ENCODE results near the gene ESR2.
A peak's percentile ranks its signal among the peaks of the same experiment; 100 is the strongest.
"Not testable (repeated sequence)": the region's sequence is repeated elsewhere in the genome, so short reads cannot be mapped to it uniquely, and the experiment has no call there.

ESR2 gene

GRCh38 chr14:64126548-64126947 is 167.6 kb downstream of the ESR2 start:
- no peak for DNase-seq (ENCODE audit: low read depth)

- no peak for DNase-seq (ENCODE audit: low read depth)
Observed at GRCh38 chr14:64125270-64125669, 168.9 kb downstream of the ESR2 start.

- no peak for DNase-seq (ENCODE audit: low read depth)
Observed at GRCh38 chr14:64123241-64123822, 170.8 kb downstream of the ESR2 start.

- DNase-seq (ENCODE audit: low read depth) = no peak
Observed at GRCh38 chr14:64119980-64120379, 174.2 kb downstream of the ESR2 start.

- DNase-seq (ENCODE audit: low read depth) = no peak
Observed at GRCh38 chr14:64119500-64119899, 174.7 kb downstream of the ESR2 start.

- no peak for DNase-seq (ENCODE audit: low read depth)
Observed at GRCh38 chr14:64118892-64119291, 175.3 kb downstream of the ESR2 start.

GRCh38 chr14:64118403-64118742 is 175.8 kb downstream of the ESR2 start:
- DNase-seq (ENCODE audit: low read depth) = not testable (repeated sequence)

- peak; percentile 31 for DNase-seq (ENCODE audit: low read depth)
Observed at GRCh38 chr14:64117671-64118402, 176.3 kb downstream of the ESR2 start.

- no peak for DNase-seq (ENCODE audit: low read depth)
Observed at GRCh38 chr14:64115401-64115800, 178.8 kb downstream of the ESR2 start.

- DNase-seq (ENCODE audit: low read depth) = no peak
Observed at GRCh38 chr14:64114796-64115195, 179.4 kb downstream of the ESR2 start.

- no peak for DNase-seq (ENCODE audit: low read depth)
Observed at GRCh38 chr14:64114166-64114565, 180.0 kb downstream of the ESR2 start.

GRCh38 chr14:64112867-64113678 is 181.1 kb downstream of the ESR2 start:
- no peak for DNase-seq (ENCODE audit: low read depth)

- no peak for DNase-seq (ENCODE audit: low read depth)
Observed at GRCh38 chr14:64110802-64111201, 183.4 kb downstream of the ESR2 start.

GRCh38 chr14:64109819-64110554 is 184.2 kb downstream of the ESR2 start:
- no peak for DNase-seq (ENCODE audit: low read depth)

- DNase-seq (ENCODE audit: low read depth) = no peak
Observed at GRCh38 chr14:64107438-64107837, 186.7 kb downstream of the ESR2 start.

- no peak for DNase-seq (ENCODE audit: low read depth)
Observed at GRCh38 chr14:64098120-64098519, 196.1 kb downstream of the ESR2 start.

- peak; percentile 45 for DNase-seq (ENCODE audit: low read depth)
Observed at GRCh38 chr14:64095620-64096019, 198.6 kb downstream of the ESR2 start.

GRCh38 chr14:64092940-64093339 is 201.2 kb downstream of the ESR2 start:
- no peak for DNase-seq (ENCODE audit: low read depth)

- no peak for DNase-seq (ENCODE audit: low read depth)
Observed at GRCh38 chr14:64092338-64092737, 201.8 kb downstream of the ESR2 start.

- DNase-seq (ENCODE audit: low read depth) = no peak
Observed at GRCh38 chr14:64091217-64091616, 203.0 kb downstream of the ESR2 start.

- DNase-seq (ENCODE audit: low read depth) = no peak
Observed at GRCh38 chr14:64089920-64090319, 204.3 kb downstream of the ESR2 start.

GRCh38 chr14:64088647-64088964 is 205.6 kb downstream of the ESR2 start:
- no peak for DNase-seq (ENCODE audit: low read depth)

- no peak for DNase-seq (ENCODE audit: low read depth)
Observed at GRCh38 chr14:64082837-64083236, 211.3 kb downstream of the ESR2 start.
